H9 (cell line): Measurements from ENCODE around the gene PLCB1. TPM values are rescaled to one million over a fixed set of nuclear protein-coding genes. Genes with fewer than 3 reads are reported as not detected.

Experiments used
- DNase-seq: peaks from one replicate; pipeline ENCODE4 v3.0.0-alpha.2; 2017
- H2AFZ ChIP-seq: one replicate; pipeline ENCODE4 v1.6.1; 2013; ENCODE audit warnings: mild to moderate bottlenecking, low read length, control low read depth, moderate library complexity
- H2AK5ac ChIP-seq: 2 replicates; pipeline ENCODE4 v1.6.1; 2013; ENCODE audit warnings: low read length, control low read depth, mixed read lengths; ENCODE audit not compliant: insufficient read length
- H2BK120ac ChIP-seq: one replicate; pipeline ENCODE4 v1.6.1; 2013; ENCODE audit warnings: low read depth, mild to moderate bottlenecking, low read length, control low read depth, inconsistent platforms; ENCODE audit not compliant: poor library complexity, severe bottlenecking
- H2BK12ac ChIP-seq: 2 replicates; pipeline ENCODE4 v1.6.1; 2013; ENCODE audit warnings: low read length, control low read depth, mixed read lengths, low read depth; ENCODE audit not compliant: insufficient read length
- H2BK15ac ChIP-seq: 2 replicates; pipeline ENCODE4 v1.6.1; 2013; ENCODE audit warnings: low read depth, low read length, control low read depth
- H2BK20ac ChIP-seq: one replicate; pipeline ENCODE4 v1.6.1; 2013; ENCODE audit warnings: low read depth, mild to moderate bottlenecking, low read length, control low read depth, inconsistent platforms; ENCODE audit not compliant: poor library complexity, severe bottlenecking
- H2BK5ac ChIP-seq: 2 replicates; pipeline ENCODE4 v1.6.1; 2013; ENCODE audit warnings: low read length, control low read depth, mixed read lengths; ENCODE audit not compliant: insufficient read length
- H3K14ac ChIP-seq: 2 replicates; pipeline ENCODE4 v1.6.1; 2013; ENCODE audit warnings: low read length, control low read depth; ENCODE audit not compliant: insufficient read depth
- H3K18ac ChIP-seq: 2 replicates; pipeline ENCODE4 v1.6.1; 2013; ENCODE audit warnings: low read depth, mild to moderate bottlenecking, mixed read lengths, low read length, control low read depth; ENCODE audit not compliant: insufficient read length
- H3K23ac ChIP-seq: 2 replicates; pipeline ENCODE4 v1.6.1; 2013; ENCODE audit warnings: low read length, control low read depth, mixed read lengths, low read depth; ENCODE audit not compliant: insufficient read length
- H3K23me2 ChIP-seq: 2 replicates; pipeline ENCODE4 v1.6.1; 2013; ENCODE audit warnings: low read depth, mild to moderate bottlenecking, mixed read lengths, low read length, control low read depth; ENCODE audit not compliant: insufficient read length, poor library complexity, severe bottlenecking
- H3K27ac ChIP-seq: 2 replicates; pipeline ENCODE4 v1.5.1; 2013; ENCODE audit warnings: low read length, control low read depth, mixed read lengths, low read depth; ENCODE audit not compliant: insufficient read length
- H3K27me3 ChIP-seq: 2 replicates; pipeline ENCODE4 v1.6.1; 2013; ENCODE audit warnings: low read length, control low read depth, inconsistent platforms; ENCODE audit not compliant: insufficient read depth
- H3K4ac ChIP-seq: 2 replicates; pipeline ENCODE4 v1.6.1; 2013; ENCODE audit warnings: low read depth, mild to moderate bottlenecking, control low read depth, inconsistent platforms, low read length, moderate library complexity
- H3K4me1 ChIP-seq: 2 replicates; pipeline ENCODE4 v1.6.1; 2013; ENCODE audit warnings: low read length, control low read depth, inconsistent platforms; ENCODE audit not compliant: insufficient read depth
- H3K4me2 ChIP-seq: 2 replicates; pipeline ENCODE4 v1.6.1; 2013; ENCODE audit warnings: low read length, control low read depth, mixed read lengths; ENCODE audit not compliant: insufficient read length, insufficient read depth
- H3K56ac ChIP-seq: 2 replicates; pipeline ENCODE4 v1.6.1; 2013; ENCODE audit warnings: low read depth, mild to moderate bottlenecking, mixed read lengths, low read length, control low read depth; ENCODE audit not compliant: insufficient read length
- H3K79me1 ChIP-seq: 2 replicates; pipeline ENCODE4 v1.6.1; 2013; ENCODE audit warnings: low read depth, mild to moderate bottlenecking, moderate library complexity, low read length, control low read depth, inconsistent platforms; ENCODE audit not compliant: insufficient read depth, poor library complexity, severe bottlenecking
- H3K79me2 ChIP-seq: 2 replicates; pipeline ENCODE4 v1.6.1; 2013; ENCODE audit warnings: low read length, control low read depth, inconsistent platforms; ENCODE audit not compliant: insufficient read depth
- H3K9ac ChIP-seq: 2 replicates; pipeline ENCODE4 v1.6.1; 2013; ENCODE audit warnings: low read length, control low read depth, mixed read lengths; ENCODE audit not compliant: insufficient read length; ENCODE audit errors: extremely low read depth
- H3K9me3 ChIP-seq: one replicate; pipeline ENCODE4 v1.6.1; 2013; ENCODE audit warnings: low read depth, low read length, inconsistent platforms; ENCODE audit not compliant: control insufficient read depth
- H3T11ph ChIP-seq: one replicate; pipeline ENCODE4 v1.6.1; 2013; ENCODE audit warnings: mild to moderate bottlenecking, low read length, control low read depth, inconsistent platforms
- H4K20me1 ChIP-seq: one replicate; pipeline ENCODE4 v1.6.1; 2013; ENCODE audit not compliant: control insufficient read depth, insufficient read length, insufficient read depth
- H4K5ac ChIP-seq: 2 replicates; pipeline ENCODE4 v1.6.1; 2013; ENCODE audit warnings: low read depth, mild to moderate bottlenecking, mixed read lengths, low read length, control low read depth; ENCODE audit not compliant: insufficient read length
- H4K8ac ChIP-seq: replicated peaks from 2 replicates; pipeline ENCODE4 v1.6.1; 2013; ENCODE audit warnings: low read length, control low read depth, mixed read lengths, low read depth; ENCODE audit not compliant: insufficient read length
- H4K91ac ChIP-seq: 2 replicates; pipeline ENCODE4 v1.6.1; 2013; ENCODE audit warnings: low read depth, mild to moderate bottlenecking, moderate library complexity, mixed read lengths, low read length, control low read depth; ENCODE audit not compliant: insufficient read length
- H3K27ac Mint-ChIP-seq, 3 experiments: 2 replicates in 2 of 3; 3 replicates in 1 of 3; pipeline ENCODE4 v1.8.0; 2020 to 2021; ENCODE audit warnings: mixed read lengths in 3 of 3, mild to moderate bottlenecking in 1 of 3, moderate library complexity in 1 of 3
- H3K27me3 Mint-ChIP-seq: 2 replicates; pipeline ENCODE4 v1.8.0; 2021; ENCODE audit warnings: low read depth, mild to moderate bottlenecking, moderate library complexity, mixed read lengths
- H3K36me3 Mint-ChIP-seq, 3 experiments: 2 replicates in 2 of 3; 3 replicates in 1 of 3; pipeline ENCODE4 v1.8.0; 2020 to 2021; ENCODE audit warnings: low read depth in 3 of 3, mixed read lengths in 3 of 3; ENCODE audit not compliant: insufficient read depth in 1 of 3
- H3K4me1 Mint-ChIP-seq, 2 experiments: 2 replicates each; pipeline ENCODE4 v1.8.0; 2020; ENCODE audit warnings: mixed read lengths in 2 of 2
- H3K4me3 Mint-ChIP-seq, 2 experiments: 2 replicates in 1 of 2; 3 replicates in 1 of 2; pipeline ENCODE4 v1.8.0; 2020 to 2021; ENCODE audit warnings: mild to moderate bottlenecking in 2 of 2, mixed read lengths in 2 of 2, moderate library complexity in 1 of 2
- H3K9me3 Mint-ChIP-seq, 2 experiments: 2 replicates in 1 of 2; 3 replicates in 1 of 2; pipeline ENCODE4 v1.8.0; 2020; ENCODE audit warnings: mild to moderate bottlenecking in 2 of 2, mixed read lengths in 2 of 2, moderate library complexity in 1 of 2
- CTCF ChIP-seq: fragments of 200-600 bp; sonication (generic); conservative IDR thresholded peaks from 3 replicates; pipeline ENCODE4 v1.8.0; 2021; ENCODE audit warnings: antibody characterized with exemption, mild to moderate bottlenecking
- WGBS: extraction: QIAGEN DNeasy Blood & Tissue Kit; methylation state at CpG from one replicate; pipeline ENCODE4 v1.1.7; 2013; ENCODE audit warnings: missing lambda C conversion rate, low lambda C conversion rate, mixed read lengths; ENCODE audit not compliant: insufficient read length; ENCODE audit errors: extremely low coverage; 5-methylcytosine and 5-hydroxymethylcytosine counted together
- total RNA-seq: library from RNA; stranded (reverse); gene quantifications from 2 replicates; pipeline ENCODE4 v1.2.1, GENCODE V29; 2021

The PLCB1 gene
- total RNA-seq, 1 experiment from 2014 or later = 11.5 TPM

- H2BK5ac ChIP-seq = no peak overlapping the region
- no CpG with 5 or more reads among the region's 5 CpGs for WGBS
- no peak overlapping the region for H3K4ac ChIP-seq
- no peak overlapping the region for H3K4me2 ChIP-seq
- H3K23me2 ChIP-seq = no peaks in the 10 kb centered on the region
- no peak overlapping the region for H2BK120ac ChIP-seq
- H3T11ph ChIP-seq = no peak overlapping the region
- no peaks in the 10 kb centered on the region for H3K9me3 ChIP-seq
- Mint-ChIP-seq H3K36me3 (peaks cover 0 to 5% (median 4%) of the 10 kb centered on the region in 3 experiments; a peak in 1 of 7 replicates), H3K27ac (no peak overlapping the region; a peak in 1 of 7 replicates), H3K4me1 (peaks cover 0 to under 1% of the 10 kb centered on the region in 2 experiments; a peak in 1 of 4 replicates), H3K27me3 (no peaks in the 10 kb centered on the region), H3K4me3 (no peak overlapping the region), H3K9me3 (no peaks in the 10 kb centered on the region; a peak in 1 of 5 replicates)
- no peaks in the 10 kb centered on the region for H3K79me1 ChIP-seq
- no peak overlapping the region for H3K18ac ChIP-seq
- H2BK12ac ChIP-seq = no peak overlapping the region
- H2AFZ ChIP-seq = no peak overlapping the region
- no peaks in the 10 kb centered on the region for H3K79me2 ChIP-seq
- no peak overlapping the region for H3K23ac ChIP-seq
- no peak overlapping the region for H2BK20ac ChIP-seq
- no peak overlapping the region for H4K5ac ChIP-seq
- no peak overlapping the region for H3K56ac ChIP-seq
- H2BK15ac ChIP-seq = no peak overlapping the region
- H4K8ac ChIP-seq = no peak overlapping the region
- H3K4me1 ChIP-seq = no peaks in the 10 kb centered on the region
- no peak overlapping the region for H4K91ac ChIP-seq
- no peak overlapping the region for H3K27ac ChIP-seq
- H2AK5ac ChIP-seq = no peak overlapping the region
- DNase-seq = no peak
- H4K20me1 ChIP-seq = no peaks in the 10 kb centered on the region
- no peak for TF ChIP-seq CTCF
- no peaks in the 10 kb centered on the region for H3K27me3 ChIP-seq
- no peak overlapping the region for H3K9ac ChIP-seq
- H3K14ac ChIP-seq = no peak overlapping the region
Measured at GRCh38 chr20:8774412-8774811, 642.3 kb downstream of the PLCB1 start.
